ENCODE measurements around the gene DCDC1. TPM values are rescaled to one million over a fixed set of nuclear protein-coding genes. Genes with fewer than 3 reads are reported as not detected.

The DCDC1 gene
- total and polyA plus RNA-seq, 9 of the 15 experiments (the other 6 are each of a cell fraction or from before 2014, with no cell fraction given): 0.05 to 0.18 (median 0.08) TPM; not detected in 3

DNA sequence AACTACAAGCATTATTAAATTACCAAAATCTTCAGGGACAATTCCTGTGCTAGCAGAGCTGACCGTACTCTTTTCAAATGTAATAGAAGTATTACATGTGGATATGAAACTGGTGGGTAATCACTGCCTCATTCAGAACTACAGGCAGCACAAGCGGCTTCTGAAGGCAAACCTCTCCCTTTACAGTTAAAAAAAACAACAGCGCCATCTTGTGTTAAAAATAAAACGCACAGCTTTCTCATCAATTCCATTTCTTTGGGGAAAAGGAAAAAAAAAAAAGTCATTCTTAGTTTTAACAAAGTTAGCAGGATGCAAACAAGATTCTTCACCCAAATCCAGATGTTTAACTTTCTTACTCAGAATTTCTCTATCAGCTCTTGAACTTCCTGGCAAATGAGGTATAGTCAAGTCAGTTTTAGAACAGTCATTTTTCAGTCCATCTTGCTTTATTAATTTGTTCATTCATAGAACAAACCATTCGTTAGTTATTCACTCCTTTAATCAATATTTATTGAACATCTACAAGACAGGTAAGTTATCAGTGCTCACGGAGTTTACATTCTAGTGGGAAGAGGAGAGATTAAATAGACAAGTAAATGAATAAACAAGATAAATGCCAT lies 451.6 kb downstream of the DCDC1 start (continued):
- TF ChIP-seq KAT2B (IDR thresholded peaks at IDR 0.05; ENCODE audit: low read depth, low read length) (no peak), CTCF (IDR thresholded peaks at IDR 0.05 in 2 of 3, conservative IDR thresholded peaks at IDR 0.05 in 1 of 3; ENCODE audit: insufficient read depth in 2 of 3, low read depth in 1 of 3, low read length in 3 of 3) (peak in 2 of 3 experiments; percentile 52 to 67; a peak in 3 of 6 replicates), LEF1 (IDR thresholded peaks at IDR 0.05) (no peak), ZNF384 (IDR thresholded peaks at IDR 0.05; ENCODE audit: low read depth, low read length) (peak; percentile 46), ZSCAN29 (IDR thresholded peaks at IDR 0.05) (no peak), ID3 (CRISPR knock-in tag; IDR thresholded peaks at IDR 0.05) (no peak), ID3 (tag; IDR thresholded peaks at IDR 0.05) (no peak), SOX6 (IDR thresholded peaks at IDR 0.05) (no peak)

DNA sequence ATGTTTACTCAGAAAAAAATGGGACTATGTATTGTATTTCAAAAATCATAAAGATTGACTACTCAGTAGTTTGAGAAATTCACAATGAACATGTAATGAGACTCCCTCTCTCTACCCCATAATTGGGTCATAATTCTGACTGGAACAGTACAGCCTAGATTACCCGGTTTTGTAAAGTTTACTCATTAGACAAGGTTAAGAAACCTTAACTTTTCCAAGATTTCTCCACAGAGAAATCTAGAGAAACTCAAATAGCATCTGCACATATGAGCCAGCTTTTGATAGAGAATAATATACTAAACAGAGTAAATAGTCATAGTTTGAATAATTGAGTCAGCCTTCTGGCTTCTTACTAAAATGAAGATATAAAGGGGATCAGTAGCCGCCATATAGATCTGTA lies 452.3 kb downstream of the DCDC1 start:
- BruUV-seq (replicated peaks): no TSS peak
- no peak for DNase-seq (ENCODE audit: extremely low read depth in 1 of 4, low spot score in 3 of 4)
- no peaks in the 10 kb centered on the region for H3K36me3 ChIP-seq (ENCODE audit: control insufficient read depth, insufficient read depth, low read length)
- in situ Hi-C loops (cut with MboI): loop anchor here (5.0 kb wide), 1 partner anchor 570 kb away; no protein-coding TSS in a partner anchor
- no peak overlapping the region for H3K27ac ChIP-seq (ENCODE audit: extremely low read depth, low read depth, low read length)
- ChIA-PET POLR2A (no interaction called here), CTCF (ENCODE audit: low intra/inter-chr PET ratio) (interaction anchor here (0.7 kb wide), 1 partner anchor 130 kb away, joined by 3 read pairs; no protein-coding TSS in a partner anchor)
- ATAC-seq: no peak
- H3K79me2 ChIP-seq (ENCODE audit: control insufficient read depth, insufficient read depth, low read length): no peaks in the 10 kb centered on the region
- H4K20me1 ChIP-seq (replicated peaks; ENCODE audit: control insufficient read depth, insufficient read depth, low read length): no peaks in the 10 kb centered on the region
- no peak overlapping the region for H3K4me2 ChIP-seq (ENCODE audit: insufficient read depth, low read length)
- no peak overlapping the region for H3K9ac ChIP-seq (ENCODE audit: insufficient read depth in 1 of 2, low read depth in 2 of 2, low read length in 2 of 2)
- TF ChIP-seq CEBPB (tag; IDR thresholded peaks at IDR 0.05): no peak
- TF ChIP-seq FOSL1 (tag; conservative IDR thresholded peaks at IDR 0.05): no peak
- TF ChIP-seq NR3C1 (CRISPR knock-in tag; IDR thresholded peaks at IDR 0.05): no peak
- no peak for TF ChIP-seq ILK (tag; IDR thresholded peaks at IDR 0.05; ENCODE audit: borderline replicate concordance, low read depth)
- TF ChIP-seq E2F3 (CRISPR knock-in tag; IDR thresholded peaks at IDR 0.05): no peak
- TF ChIP-seq THRAP3 (IDR thresholded peaks at IDR 0.05; ENCODE audit: borderline replicate concordance): no peak
- no peak for TF ChIP-seq CTBP1 (IDR thresholded peaks at IDR 0.05; ENCODE audit: borderline replicate concordance)
- TF ChIP-seq KLF10 (CRISPR knock-in tag; IDR thresholded peaks at IDR 0.05): no peak
- no peak for TF ChIP-seq SREBF2 (CRISPR knock-in tag; IDR thresholded peaks at IDR 0.05)
- TF ChIP-seq SMAD4 (CRISPR knock-in tag; conservative IDR thresholded peaks at IDR 0.05): no peak
- no peaks in the 10 kb centered on the region for H3K27me3 ChIP-seq (ENCODE audit: control insufficient read depth in 2 of 2, insufficient read depth in 2 of 2, low read length in 2 of 2)
- intact Hi-C loops (cut with micrococcal nuclease): loop anchor here (10.0 kb wide), 1 partner anchor 1482 kb away; no protein-coding TSS in a partner anchor
- no peaks in the 10 kb centered on the region for H3K9me1 ChIP-seq (ENCODE audit: control insufficient read depth, insufficient read depth, low read length)
- 0% methylated on average over 2 of the region's 2 CpGs for WGBS (ENCODE audit: insufficient coverage, low coverage, missing lambda C conversion rate)
- no peak overlapping the region for H3K4me3 ChIP-seq
- no peak overlapping the region for H2AFZ ChIP-seq (ENCODE audit: low read depth, low read length)
- no peak for FAIRE-seq
- H3K9me3 ChIP-seq (replicated peaks; ENCODE audit: control insufficient read depth, insufficient read depth, low read depth, low read length): no peaks in the 10 kb centered on the region
- H3K4me1 ChIP-seq (replicated peaks in 1 of 2; ENCODE audit: control insufficient read depth in 2 of 2, insufficient read depth in 2 of 2, low read length in 2 of 2): no peaks in the 10 kb centered on the region

Measured in K562 (cell line).